Stomach smooth muscle (tissue), 2 donors: ENCODE results near the gene BRIP1.

Experiments
- H3K27ac ChIP-seq: one replicate; pipeline ENCODE4 v1.7.0; 2013; ENCODE audit warnings: mild to moderate bottlenecking, low read length, inconsistent platforms
- H3K27me3 ChIP-seq, 2 donors: one replicate each; pipeline ENCODE4 v1.7.0; 2013; ENCODE audit warnings: low read length in 2 of 2; ENCODE audit not compliant: insufficient read depth in 2 of 2, control insufficient read depth in 1 of 2
- H3K36me3 ChIP-seq, 2 donors: one replicate each; pipeline ENCODE4 v1.7.0; 2013; ENCODE audit warnings: low read length in 2 of 2; ENCODE audit not compliant: control insufficient read depth in 2 of 2, insufficient read depth in 2 of 2
- H3K4me1 ChIP-seq: one replicate; pipeline ENCODE4 v1.7.0; 2013; ENCODE audit warnings: low read length; ENCODE audit not compliant: control insufficient read depth, insufficient read depth
- H3K4me3 ChIP-seq, 2 donors: one replicate each; pipeline ENCODE4 v1.7.0; 2013; ENCODE audit warnings: low read length in 2 of 2
- H3K9ac ChIP-seq, 2 donors: one replicate each; pipeline ENCODE4 v1.7.0; 2013; ENCODE audit warnings: low read length in 2 of 2, mild to moderate bottlenecking in 1 of 2
- H3K9me3 ChIP-seq, 2 donors: one replicate each; pipeline ENCODE4 v1.7.0; 2013; ENCODE audit warnings: low read length in 2 of 2; ENCODE audit not compliant: control insufficient read depth in 2 of 2
- donor health status: healthy.
- donor health status: Pancreatic carcinoma.

BRIP1 gene

DNA sequence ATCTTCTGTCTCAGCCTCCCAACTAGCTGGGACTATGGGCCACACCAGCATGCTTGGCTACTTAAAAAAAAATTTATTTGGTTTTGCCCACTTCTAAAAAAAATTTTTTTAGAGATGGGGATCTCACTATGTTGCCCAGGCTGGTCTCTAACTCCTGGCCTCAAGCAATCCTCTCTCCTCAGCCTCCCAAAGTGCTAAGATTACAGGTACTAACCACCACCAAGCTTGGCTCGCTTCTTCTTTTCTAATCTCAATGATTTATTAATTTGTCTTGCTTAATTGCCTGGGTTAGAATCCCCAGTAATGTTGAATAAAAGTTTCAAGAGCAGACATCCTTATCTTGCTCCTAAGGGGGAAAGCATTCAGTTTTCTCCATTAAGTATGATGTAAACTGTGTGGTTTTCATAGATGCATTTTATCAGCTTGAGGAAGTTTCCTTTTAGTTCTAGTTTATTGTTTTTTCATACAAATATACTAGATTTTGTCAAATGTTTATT lies 206.6 kb downstream of the BRIP1 start:
- Histone ChIP-seq H3K27me3 (no peaks in the 10 kb centered on the region), H3K4me1 (no peaks in the 10 kb centered on the region), H3K4me3 (no peak overlapping the region), H3K9me3 (peaks cover 0 to 3% of the 10 kb centered on the region in 2 donors), H3K36me3 (no peaks in the 10 kb centered on the region), H3K27ac (no peak overlapping the region), H3K9ac (no peak overlapping the region)

DNA sequence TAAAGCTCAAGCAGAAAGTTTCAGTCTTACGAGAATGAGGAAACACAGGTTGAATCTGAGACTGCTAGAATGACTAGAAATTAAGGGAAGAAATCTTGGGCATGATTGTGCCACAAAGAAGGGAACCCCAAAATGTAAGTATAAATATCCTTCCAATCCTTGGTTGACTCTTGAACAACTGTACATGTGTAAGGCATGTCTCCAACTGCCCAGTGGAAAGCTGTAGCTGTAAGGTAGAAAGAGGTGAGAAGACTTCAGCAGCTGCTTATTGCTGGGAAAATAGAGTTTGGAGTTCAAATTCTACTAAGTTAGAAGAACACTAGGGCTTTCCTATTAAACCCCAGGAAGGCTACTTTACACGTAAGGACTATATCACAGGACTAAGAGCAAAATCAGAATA lies 212.6 kb downstream of the BRIP1 start:
- H3K4me1 ChIP-seq, result no peaks in the 10 kb centered on the region
- H3K27me3 ChIP-seq, result no peaks in the 10 kb centered on the region
- no peaks in the 10 kb centered on the region for H3K36me3 ChIP-seq
- H3K9ac ChIP-seq, result no peak overlapping the region
- no peak overlapping the region for H3K27ac ChIP-seq
- H3K9me3 ChIP-seq, result peaks cover 0 to 8% of the 10 kb centered on the region in 2 donors
- H3K4me3 ChIP-seq, result no peak overlapping the region

DNA sequence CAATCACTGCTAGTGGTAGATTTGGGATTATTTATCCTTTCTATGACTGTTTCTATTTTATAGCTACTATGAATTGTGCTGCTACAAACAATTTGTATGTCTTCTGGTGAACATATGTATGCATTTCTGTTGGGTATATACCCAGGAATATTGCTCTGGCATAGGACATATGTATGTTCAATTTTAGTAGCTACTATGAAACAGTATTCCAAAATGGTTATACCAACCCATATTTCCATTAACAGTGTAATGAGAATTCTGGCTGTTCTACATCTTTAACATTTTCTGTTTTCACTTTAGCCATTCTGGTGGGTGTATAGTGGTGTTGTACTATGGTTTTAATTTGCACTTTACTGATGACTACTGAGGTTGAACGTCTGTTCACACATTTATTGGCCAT lies 214.7 kb downstream of the BRIP1 start:
- Histone ChIP-seq H3K27me3 (no peaks in the 10 kb centered on the region), H3K9ac (no peak overlapping the region), H3K36me3 (no peaks in the 10 kb centered on the region), H3K4me3 (no peak overlapping the region), H3K4me1 (no peaks in the 10 kb centered on the region), H3K27ac (no peak overlapping the region), H3K9me3 (peaks cover 0 to 6% of the 10 kb centered on the region in 2 donors)

DNA sequence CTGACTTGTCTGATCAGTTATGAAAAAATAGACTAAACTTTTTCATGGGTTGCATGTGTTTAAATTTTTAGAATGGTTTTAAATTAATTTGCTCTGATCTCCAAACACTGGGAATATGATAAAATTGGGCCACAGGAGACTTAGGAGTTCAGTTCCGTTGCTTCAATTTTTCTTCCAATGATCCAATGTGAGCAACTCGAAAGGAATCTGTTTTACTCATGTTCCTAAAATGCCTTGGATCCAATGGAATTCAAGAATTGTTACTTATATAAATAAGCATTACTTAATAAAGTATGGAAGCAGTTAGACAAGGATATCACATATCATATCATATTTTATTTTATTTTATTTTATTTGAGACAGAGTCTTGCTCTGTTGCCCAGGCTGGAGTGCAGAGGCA lies 216.3 kb downstream of the BRIP1 start:
- no peak overlapping the region for H3K9ac ChIP-seq
- no peaks in the 10 kb centered on the region for H3K27me3 ChIP-seq
- H3K36me3 ChIP-seq, result no peaks in the 10 kb centered on the region
- H3K4me3 ChIP-seq, result no peak overlapping the region
- no peaks in the 10 kb centered on the region for H3K4me1 ChIP-seq
- peaks cover 0 to 5% of the 10 kb centered on the region in 2 donors for H3K9me3 ChIP-seq
- no peak overlapping the region for H3K27ac ChIP-seq

DNA sequence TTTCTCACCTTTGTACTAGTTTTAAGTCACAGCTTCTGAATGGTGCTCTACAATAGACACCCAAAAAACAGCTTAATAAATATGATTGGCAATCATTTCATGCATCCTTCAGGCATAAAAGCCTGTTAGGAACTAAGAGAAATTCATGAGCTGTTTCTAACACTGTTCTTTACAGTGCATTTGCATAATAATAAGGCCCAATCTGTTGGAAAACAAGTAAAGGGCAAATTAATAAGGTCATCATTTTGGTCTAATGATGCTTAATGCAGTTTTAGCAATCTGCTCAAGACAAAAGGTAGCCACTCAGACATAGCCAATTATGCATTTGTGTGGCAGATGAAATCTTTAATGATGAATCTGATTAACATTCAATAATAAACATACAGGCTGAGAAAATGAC lies 216.8 kb downstream of the BRIP1 start:
- no peaks in the 10 kb centered on the region for H3K4me1 ChIP-seq
- H3K9ac ChIP-seq, result no peak overlapping the region
- H3K27me3 ChIP-seq, result no peaks in the 10 kb centered on the region
- H3K9me3 ChIP-seq, result peaks cover 0 to 5% of the 10 kb centered on the region in 2 donors
- no peak overlapping the region for H3K4me3 ChIP-seq
- H3K27ac ChIP-seq, result no peak overlapping the region
- H3K36me3 ChIP-seq, result no peaks in the 10 kb centered on the region

DNA sequence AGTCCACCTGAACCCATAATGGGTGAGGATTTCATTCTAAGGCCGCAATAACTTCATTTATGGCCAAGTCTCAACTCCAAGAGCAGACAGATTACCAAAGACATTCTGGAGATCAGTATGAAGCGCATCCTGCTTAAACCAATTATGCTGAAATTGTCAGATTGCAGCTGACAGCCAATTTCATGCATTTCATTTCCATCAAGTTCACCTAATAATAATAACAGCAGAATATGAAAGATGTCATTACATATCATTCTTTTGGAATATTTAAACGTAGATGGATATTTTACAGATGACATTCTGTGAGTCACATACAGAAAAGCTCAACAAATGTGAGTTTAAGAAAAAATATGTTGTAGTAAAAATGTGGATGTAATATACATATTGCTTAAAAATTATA lies 217.4 kb downstream of the BRIP1 start:
- H3K36me3 ChIP-seq, result no peaks in the 10 kb centered on the region
- peaks cover 0 to 5% of the 10 kb centered on the region in 2 donors for H3K9me3 ChIP-seq
- H3K27ac ChIP-seq, result no peak overlapping the region
- no peaks in the 10 kb centered on the region for H3K4me1 ChIP-seq
- H3K9ac ChIP-seq, result no peak overlapping the region
- no peaks in the 10 kb centered on the region for H3K27me3 ChIP-seq
- H3K4me3 ChIP-seq, result no peak overlapping the region

DNA sequence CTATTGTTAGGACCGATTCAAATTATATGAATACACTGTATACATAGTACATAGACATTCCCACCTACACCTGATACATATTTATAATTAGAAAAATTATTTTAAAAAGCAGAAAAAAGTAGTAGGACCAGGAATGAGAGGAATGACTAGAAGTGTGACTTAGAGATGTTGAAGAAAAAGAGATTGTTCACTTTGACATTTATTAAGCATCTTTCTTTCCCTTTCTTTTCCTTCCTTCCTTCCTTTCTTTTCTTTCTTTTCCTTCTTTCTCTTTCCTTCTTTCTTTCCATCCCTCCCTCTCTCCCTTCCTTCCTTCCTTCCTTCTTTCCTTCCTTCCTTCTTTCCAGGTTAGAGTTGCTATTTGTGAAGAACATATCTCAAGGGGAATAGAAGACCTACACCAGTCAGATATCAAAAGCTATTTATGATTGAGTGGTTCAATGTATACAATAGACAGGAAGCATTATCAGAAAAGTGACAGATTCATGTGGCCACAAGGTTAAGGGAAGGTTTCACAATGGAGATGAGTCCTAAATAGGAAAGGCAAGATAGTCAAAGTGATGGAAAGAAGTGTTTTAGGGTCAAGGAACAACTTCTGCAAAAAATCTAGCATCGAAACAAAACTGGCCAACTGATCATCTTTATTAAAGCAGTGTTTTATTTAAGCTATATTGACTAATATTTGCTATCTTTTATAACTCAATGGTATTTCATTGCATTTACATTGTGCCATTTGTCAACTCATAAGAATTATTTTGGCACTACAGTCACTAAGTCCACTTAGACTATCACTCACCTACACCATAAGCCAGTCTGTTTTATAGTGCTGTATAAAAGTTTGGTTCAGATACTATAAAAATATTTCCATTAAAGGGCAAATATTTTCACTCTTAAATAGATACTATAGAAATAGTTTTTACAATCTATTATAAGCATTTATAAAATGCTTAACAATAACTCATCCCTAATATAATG lies 218.2 kb downstream of the BRIP1 start:
- Histone ChIP-seq H3K27ac (no peak overlapping the region), H3K9me3 (no peaks in the 10 kb centered on the region)

DNA sequence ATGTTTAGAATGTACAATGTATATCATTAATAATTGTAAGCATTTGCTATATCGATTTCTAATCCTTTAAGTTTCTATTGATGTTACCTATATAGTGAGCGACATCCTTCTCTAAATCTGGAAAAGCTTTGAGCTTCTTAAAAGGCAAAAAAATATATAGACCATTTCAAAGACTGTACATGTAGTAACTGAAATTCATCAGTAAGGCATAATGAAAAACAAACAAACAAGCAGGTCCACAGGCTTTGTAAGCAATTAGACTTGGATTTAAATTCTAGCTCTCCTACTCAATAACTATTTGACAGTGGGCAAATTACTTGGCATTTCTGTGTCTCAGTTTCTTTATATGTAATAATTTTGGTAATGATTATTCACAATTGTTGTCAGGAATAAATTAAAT lies 220.6 kb downstream of the BRIP1 start:
- no peaks in the 10 kb centered on the region for H3K4me1 ChIP-seq
- no peaks in the 10 kb centered on the region for H3K9me3 ChIP-seq
- no peak overlapping the region for H3K4me3 ChIP-seq
- H3K27me3 ChIP-seq, result no peaks in the 10 kb centered on the region
- no peak overlapping the region for H3K9ac ChIP-seq
- H3K36me3 ChIP-seq, result no peaks in the 10 kb centered on the region
- no peak overlapping the region for H3K27ac ChIP-seq

More for the DNA sequence above, 218.2 kb downstream of the BRIP1 start:
- Histone ChIP-seq H3K36me3 (no peaks in the 10 kb centered on the region), H3K27me3 (no peaks in the 10 kb centered on the region), H3K4me1 (no peaks in the 10 kb centered on the region), H3K4me3 (no peak overlapping the region), H3K9ac (no peak overlapping the region)

DNA sequence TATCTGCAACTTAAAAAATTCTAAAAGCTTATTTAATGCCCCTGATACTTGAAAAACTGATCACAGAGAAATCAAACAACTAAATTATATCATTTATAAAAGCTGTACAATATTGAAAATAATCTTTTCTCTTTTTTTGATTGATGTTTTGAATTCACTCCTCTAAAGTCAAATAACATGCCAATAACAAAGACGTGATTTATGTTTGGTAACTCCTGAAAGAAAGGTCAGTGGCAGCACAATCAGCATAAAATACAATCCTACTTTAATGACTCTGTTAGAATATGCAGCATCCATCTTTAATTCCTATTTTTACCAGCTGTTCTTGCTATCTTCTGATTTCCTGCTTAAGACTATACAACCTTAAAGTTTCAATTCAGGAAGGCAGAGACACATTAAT lies 221.6 kb downstream of the BRIP1 start:
- Histone ChIP-seq H3K27ac (no peak overlapping the region), H3K4me1 (no peaks in the 10 kb centered on the region), H3K9ac (no peak overlapping the region), H3K4me3 (no peak overlapping the region), H3K36me3 (no peaks in the 10 kb centered on the region), H3K27me3 (no peaks in the 10 kb centered on the region), H3K9me3 (no peaks in the 10 kb centered on the region)

DNA sequence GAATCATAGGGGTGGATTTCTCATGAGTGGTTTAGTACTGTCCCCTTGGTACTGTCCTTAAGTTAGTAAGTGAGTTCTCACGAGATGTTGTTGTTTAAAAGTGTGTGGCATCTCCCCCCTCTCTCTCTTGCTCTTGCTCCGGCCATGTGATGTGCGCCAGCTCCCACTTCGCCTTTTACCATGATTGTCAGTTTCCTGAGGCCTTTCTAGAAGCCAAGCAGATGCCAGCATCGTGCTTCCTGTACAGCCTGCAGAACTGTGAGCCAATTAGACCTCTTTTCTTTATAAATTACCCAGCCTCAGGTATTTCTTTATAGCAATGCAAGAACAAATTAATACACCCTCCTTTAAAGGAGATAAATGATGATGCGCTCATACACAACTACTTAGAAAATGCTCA lies 222.2 kb downstream of the BRIP1 start:
- Histone ChIP-seq H3K9ac (no peak overlapping the region), H3K4me3 (no peak overlapping the region), H3K4me1 (no peaks in the 10 kb centered on the region), H3K27me3 (no peaks in the 10 kb centered on the region), H3K9me3 (no peaks in the 10 kb centered on the region), H3K27ac (no peak overlapping the region), H3K36me3 (no peaks in the 10 kb centered on the region)

DNA sequence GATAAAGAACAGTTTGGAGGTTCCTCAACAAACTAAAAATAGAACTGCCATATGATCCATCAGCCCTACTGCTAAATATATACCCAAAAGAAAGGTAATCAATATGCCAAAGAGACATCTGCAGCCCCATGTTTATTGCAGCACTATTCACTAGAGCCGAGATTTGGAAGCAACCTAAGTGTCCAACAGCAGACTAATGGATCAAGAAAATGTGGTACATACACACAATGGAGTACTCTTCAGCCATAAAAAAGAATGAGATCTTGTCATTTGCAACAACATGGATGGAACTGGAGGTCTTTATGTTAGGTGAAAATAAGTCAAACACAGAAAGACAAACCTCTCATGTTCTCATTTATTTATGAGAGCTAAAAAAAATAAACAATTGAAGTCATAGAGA lies 223.5 kb downstream of the BRIP1 start:
- no peak overlapping the region for H3K9ac ChIP-seq
- no peaks in the 10 kb centered on the region for H3K36me3 ChIP-seq
- no peaks in the 10 kb centered on the region for H3K27me3 ChIP-seq
- H3K4me1 ChIP-seq, result no peaks in the 10 kb centered on the region
- H3K4me3 ChIP-seq, result no peak overlapping the region
- H3K27ac ChIP-seq, result no peak overlapping the region
- H3K9me3 ChIP-seq, result no peaks in the 10 kb centered on the region
